Right kidney (tissue), 1 donor: ENCODE data around the gene SEMA6A.
"Not testable (repeated sequence)": the region's sequence is repeated elsewhere in the genome, so short reads cannot be mapped to it uniquely, and the experiment has no call there.

ENCODE experiments used
- DNase-seq: peaks from one replicate; pipeline ENCODE4 v3.0.0-alpha.2; 2016

The SEMA6A gene

GRCh38 chr5:116523182-116523581, 51.4 kb downstream of the SEMA6A start:
- not testable (repeated sequence) for DNase-seq

GRCh38 chr5:116522356-116523136, 52.1 kb downstream of the SEMA6A start:
- no peak for DNase-seq

- no peak for DNase-seq
These were observed 53.3 kb downstream of the SEMA6A start for GRCh38 chr5:116521173-116521872.

GRCh38 chr5:116520771-116521170, 53.9 kb downstream of the SEMA6A start:
- no peak for DNase-seq

GRCh38 chr5:116518423-116518822, 56.2 kb downstream of the SEMA6A start:
- no peak for DNase-seq

- DNase-seq: no peak
These were observed 57.1 kb downstream of the SEMA6A start for GRCh38 chr5:116517488-116517887.

GRCh38 chr5:116516021-116516420, 58.6 kb downstream of the SEMA6A start:
- no peak for DNase-seq

- no peak for DNase-seq
These were observed 60.1 kb downstream of the SEMA6A start for GRCh38 chr5:116514421-116514970.

- DNase-seq: no peak
These were observed 64.1 kb downstream of the SEMA6A start for GRCh38 chr5:116510517-116510916.

- no peak for DNase-seq
These were observed 65.0 kb downstream of the SEMA6A start for GRCh38 chr5:116509483-116510244.

GRCh38 chr5:116508835-116509234, 65.8 kb downstream of the SEMA6A start:
- DNase-seq: no peak

GRCh38 chr5:116507941-116508655, 66.5 kb downstream of the SEMA6A start:
- DNase-seq: no peak

- peak; percentile 29 for DNase-seq
These were observed 67.5 kb downstream of the SEMA6A start for GRCh38 chr5:116507051-116507537.

- DNase-seq: peak; percentile 34
These were observed 68.1 kb downstream of the SEMA6A start for GRCh38 chr5:116506488-116506887.

GRCh38 chr5:116504593-116505166, 69.9 kb downstream of the SEMA6A start:
- DNase-seq: no peak

GRCh38 chr5:116502616-116503015, 72.0 kb downstream of the SEMA6A start:
- no peak for DNase-seq

GRCh38 chr5:116502138-116502537, 72.5 kb downstream of the SEMA6A start:
- no peak for DNase-seq

- no peak for DNase-seq
These were observed 76.0 kb downstream of the SEMA6A start for GRCh38 chr5:116498503-116499048.

GRCh38 chr5:116497631-116498030, 77.0 kb downstream of the SEMA6A start:
- no peak for DNase-seq

GRCh38 chr5:116495786-116496357, 78.8 kb downstream of the SEMA6A start:
- no peak for DNase-seq
